ENCODE measurements around the gene SKI. TPM values are rescaled to one million over a fixed set of nuclear protein-coding genes. Genes with fewer than 3 reads are reported as not detected.
A peak's percentile ranks its signal among the peaks of the same experiment; 100 is the strongest.

The SKI gene
- total and polyA plus RNA-seq, 9 of the 15 experiments (the other 6 are each of a cell fraction or from before 2014, with no cell fraction given) = 0.10 to 60.5 (median 4.6) TPM

DNA sequence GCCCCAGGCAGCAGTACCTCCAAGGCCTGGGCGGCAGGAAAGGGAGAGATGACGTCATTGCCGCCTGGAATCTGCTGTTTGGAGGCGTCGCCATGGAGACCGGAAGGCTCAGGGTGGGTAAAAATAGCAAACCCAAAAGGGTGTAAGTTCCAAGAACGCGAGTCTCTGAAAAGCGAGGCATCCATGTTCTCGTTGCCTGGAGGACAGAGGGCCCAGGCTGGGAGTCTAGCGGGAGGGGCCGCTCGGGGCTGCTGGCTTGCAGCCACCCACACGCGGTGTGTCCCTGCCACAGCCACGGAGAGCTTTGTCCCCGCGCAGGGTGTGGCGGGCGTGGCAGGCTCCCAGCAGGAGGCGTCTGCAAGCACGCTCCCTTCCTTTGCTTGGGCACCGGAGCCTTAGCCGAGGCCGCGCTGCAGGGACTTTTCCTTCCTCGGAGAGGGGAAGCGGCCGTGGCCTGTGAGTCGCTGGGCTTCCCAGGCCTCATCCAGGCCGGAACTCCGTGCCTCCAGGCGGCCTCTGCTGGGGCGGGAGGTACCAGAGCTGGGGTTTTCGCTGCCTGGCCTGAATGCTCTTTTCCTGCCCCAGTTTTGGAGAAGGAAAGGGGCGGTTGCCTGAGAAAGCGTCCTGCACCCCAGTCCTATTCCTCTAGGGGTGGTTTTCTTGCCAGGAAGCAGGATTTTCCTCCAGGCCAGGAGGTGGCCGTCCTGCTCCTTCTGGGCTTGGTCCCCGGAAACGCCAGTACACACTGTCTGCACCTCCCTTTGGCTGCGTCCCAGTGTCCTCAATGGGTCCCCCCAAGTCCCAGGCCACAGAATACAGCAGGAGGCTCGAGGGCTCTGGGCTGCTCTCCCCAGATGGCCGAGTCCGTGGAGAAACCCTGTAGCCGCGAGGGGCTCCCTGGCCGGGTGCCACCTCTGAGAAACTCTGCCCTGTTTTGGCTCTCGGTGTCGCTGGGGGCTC lies 15.3 kb upstream of the SKI start (continued):
- TF ChIP-seq, protein P1, sequence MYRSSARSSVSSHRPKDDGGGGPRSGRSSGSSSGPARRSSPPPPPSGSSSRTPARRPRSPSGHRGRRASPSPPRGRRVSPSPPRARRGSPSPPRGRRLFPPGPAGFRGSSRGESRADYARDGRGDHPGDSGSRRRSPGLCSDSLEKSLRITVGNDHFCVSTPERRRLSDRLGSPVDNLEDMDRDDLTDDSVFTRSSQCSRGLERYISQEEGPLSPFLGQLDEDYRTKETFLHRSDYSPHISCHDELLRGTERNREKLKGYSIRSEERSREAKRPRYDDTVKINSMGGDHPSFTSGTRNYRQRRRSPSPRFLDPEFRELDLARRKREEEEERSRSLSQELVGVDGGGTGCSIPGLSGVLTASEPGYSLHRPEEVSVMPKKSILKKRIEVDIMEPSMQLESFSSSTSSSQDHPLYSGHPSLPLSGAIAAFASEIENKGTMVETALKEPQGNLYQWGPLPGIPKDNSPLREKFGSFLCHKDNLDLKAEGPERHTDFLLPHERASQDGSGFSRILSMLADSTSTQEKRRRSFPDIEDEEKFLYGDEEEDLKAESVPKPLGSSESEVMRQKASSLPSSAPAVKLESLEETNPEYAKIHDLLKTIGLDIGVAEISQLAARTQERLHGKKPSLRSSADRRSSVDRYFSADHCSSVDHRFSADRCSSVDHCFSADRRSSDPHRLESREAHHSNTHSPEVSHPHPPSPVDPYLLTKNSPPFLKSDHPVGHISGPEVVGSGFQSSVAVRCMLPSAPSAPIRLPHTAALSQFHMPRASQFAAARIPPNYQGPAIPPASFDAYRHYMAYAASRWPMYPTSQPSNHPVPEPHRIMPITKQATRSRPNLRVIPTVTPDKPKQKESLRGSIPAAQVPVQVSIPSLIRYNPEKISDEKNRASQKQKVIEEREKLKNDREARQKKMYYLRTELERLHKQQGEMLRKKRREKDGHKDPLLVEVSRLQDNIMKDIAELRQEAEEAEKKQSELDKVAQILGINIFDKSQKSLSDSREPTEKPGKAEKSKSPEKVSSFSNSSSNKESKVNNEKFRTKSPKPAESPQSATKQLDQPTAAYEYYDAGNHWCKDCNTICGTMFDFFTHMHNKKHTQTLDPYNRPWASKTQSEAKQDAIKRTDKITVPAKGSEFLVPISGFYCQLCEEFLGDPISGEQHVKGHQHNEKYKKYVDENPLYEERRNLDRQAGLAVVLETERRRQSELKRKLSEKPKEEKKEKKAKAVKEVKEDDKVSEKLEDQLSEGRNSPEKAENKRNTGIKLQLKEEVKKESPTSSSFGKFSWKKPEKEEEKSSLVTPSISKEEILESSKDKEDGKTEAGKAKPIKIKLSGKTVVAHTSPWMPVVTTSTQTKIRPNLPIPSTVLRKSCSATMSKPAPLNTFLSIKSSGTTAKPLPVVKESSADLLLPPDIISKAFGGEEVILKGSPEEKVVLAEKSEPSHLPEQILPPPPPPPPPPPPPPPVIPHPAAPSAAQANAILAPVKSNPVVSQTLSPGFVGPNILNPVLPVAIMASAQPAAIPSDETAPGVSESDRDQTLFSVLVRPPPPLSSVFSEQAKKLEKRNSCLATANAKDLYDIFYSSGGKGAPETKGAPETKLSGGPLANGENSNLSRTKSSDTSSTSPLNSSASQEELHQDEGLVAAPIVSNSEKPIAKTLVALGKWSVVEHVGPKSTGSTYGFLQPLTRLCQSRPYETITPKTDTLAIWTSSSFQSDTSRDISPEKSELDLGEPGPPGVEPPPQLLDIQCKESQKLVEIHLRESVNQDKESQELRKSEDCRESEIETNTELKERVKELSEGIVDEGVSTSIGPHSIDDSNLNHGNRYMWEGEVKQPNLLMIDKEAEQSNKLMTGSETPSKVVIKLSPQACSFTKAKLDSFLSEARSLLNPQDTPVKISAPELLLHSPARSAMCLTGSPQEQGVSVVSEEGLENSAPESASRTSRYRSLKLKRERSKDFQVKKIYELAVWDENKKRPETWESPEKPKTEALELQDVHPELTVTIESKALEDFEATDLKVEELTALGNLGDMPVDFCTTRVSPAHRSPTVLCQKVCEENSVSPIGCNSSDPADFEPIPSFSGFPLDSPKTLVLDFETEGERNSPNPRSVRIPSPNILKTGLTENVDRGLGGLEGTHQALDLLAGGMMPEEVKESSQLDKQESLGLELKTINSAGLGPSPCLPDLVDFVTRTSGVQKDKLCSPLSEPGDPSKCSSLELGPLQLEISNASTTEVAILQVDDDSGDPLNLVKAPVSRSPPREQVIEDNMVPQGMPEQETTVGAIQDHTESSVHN (IDR thresholded peaks at IDR 0.05; ENCODE audit: borderline replicate concordance in 1 of 2, low read depth in 1 of 2) = no peak
- TF ChIP-seq JUNB (CRISPR knock-in tag; conservative IDR thresholded peaks at IDR 0.05) (peak; percentile 86), ZNF12 (CRISPR knock-in tag; IDR thresholded peaks at IDR 0.05) (no peak), ZKSCAN8 (CRISPR knock-in tag; IDR thresholded peaks at IDR 0.05) (no peak), HIVEP1 (CRISPR knock-in tag; IDR thresholded peaks at IDR 0.05) (no peak), HLTF (IDR thresholded peaks at IDR 0.05) (no peak), TSC22D4 (tag; IDR thresholded peaks at IDR 0.05) (no peak), KLF6 (CRISPR knock-in tag; IDR thresholded peaks at IDR 0.05; ENCODE audit: borderline replicate concordance) (peak; percentile 73; the same call in 1 of the 2 replicates), FOXA1 (IDR thresholded peaks at IDR 0.05; ENCODE audit: borderline replicate concordance) (no peak), RBBP5 (IDR thresholded peaks at IDR 0.05; ENCODE audit: borderline replicate concordance, insufficient read depth, low read length, poor library complexity, severe bottlenecking) (peak; percentile 59), HDAC3 (IDR thresholded peaks at IDR 0.05; ENCODE audit: borderline replicate concordance, partially characterized antibody) (no peak), CBX3 (IDR thresholded peaks at IDR 0.05; ENCODE audit: borderline replicate concordance in 1 of 2, low read length in 2 of 2) (0 out of 3 replicates have a peak, but pooled peaks of 1 of the 2 experiments have one; percentile 53), SIRT6 (IDR thresholded peaks at IDR 0.05; ENCODE audit: low read depth, low read length) (no peak)
- TF ChIP-seq, protein P2, sequence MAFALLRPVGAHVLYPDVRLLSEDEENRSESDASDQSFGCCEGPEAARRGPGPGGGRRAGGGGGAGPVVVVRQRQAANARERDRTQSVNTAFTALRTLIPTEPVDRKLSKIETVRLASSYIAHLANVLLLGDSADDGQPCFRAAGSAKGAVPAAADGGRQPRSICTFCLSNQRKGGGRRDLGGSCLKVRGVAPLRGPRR (CRISPR knock-in tag; IDR thresholded peaks at IDR 0.05) = no peak
- TF ChIP-seq, protein P3, sequence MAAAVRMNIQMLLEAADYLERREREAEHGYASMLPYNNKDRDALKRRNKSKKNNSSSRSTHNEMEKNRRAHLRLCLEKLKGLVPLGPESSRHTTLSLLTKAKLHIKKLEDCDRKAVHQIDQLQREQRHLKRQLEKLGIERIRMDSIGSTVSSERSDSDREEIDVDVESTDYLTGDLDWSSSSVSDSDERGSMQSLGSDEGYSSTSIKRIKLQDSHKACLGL (CRISPR knock-in tag; IDR thresholded peaks at IDR 0.05; ENCODE audit: borderline replicate concordance, poor library complexity, severe bottlenecking) = no peak

Data from K562 (cell line).